ENCODE results near the gene ATF6. TPM values are rescaled to one million over a fixed set of nuclear protein-coding genes. Genes with fewer than 3 reads are reported as not detected.

Gene ATF6
- total and polyA plus RNA-seq, 9 of the 15 experiments (the other 6 are each of a cell fraction or from before 2014, with no cell fraction given) = 11.7 to 32.4 (median 20.4) TPM

GRCh38 chr1:161848676-161849075 lies 82.6 kb downstream of the ATF6 start (continued):
- TF ChIP-seq MLLT1 (IDR thresholded peaks at IDR 0.05) = no peak
- no peak for TF ChIP-seq ZMIZ1 (IDR thresholded peaks at IDR 0.05; ENCODE audit: low read depth in 2 of 2, low read length in 2 of 2)
- TF ChIP-seq, protein P1, sequence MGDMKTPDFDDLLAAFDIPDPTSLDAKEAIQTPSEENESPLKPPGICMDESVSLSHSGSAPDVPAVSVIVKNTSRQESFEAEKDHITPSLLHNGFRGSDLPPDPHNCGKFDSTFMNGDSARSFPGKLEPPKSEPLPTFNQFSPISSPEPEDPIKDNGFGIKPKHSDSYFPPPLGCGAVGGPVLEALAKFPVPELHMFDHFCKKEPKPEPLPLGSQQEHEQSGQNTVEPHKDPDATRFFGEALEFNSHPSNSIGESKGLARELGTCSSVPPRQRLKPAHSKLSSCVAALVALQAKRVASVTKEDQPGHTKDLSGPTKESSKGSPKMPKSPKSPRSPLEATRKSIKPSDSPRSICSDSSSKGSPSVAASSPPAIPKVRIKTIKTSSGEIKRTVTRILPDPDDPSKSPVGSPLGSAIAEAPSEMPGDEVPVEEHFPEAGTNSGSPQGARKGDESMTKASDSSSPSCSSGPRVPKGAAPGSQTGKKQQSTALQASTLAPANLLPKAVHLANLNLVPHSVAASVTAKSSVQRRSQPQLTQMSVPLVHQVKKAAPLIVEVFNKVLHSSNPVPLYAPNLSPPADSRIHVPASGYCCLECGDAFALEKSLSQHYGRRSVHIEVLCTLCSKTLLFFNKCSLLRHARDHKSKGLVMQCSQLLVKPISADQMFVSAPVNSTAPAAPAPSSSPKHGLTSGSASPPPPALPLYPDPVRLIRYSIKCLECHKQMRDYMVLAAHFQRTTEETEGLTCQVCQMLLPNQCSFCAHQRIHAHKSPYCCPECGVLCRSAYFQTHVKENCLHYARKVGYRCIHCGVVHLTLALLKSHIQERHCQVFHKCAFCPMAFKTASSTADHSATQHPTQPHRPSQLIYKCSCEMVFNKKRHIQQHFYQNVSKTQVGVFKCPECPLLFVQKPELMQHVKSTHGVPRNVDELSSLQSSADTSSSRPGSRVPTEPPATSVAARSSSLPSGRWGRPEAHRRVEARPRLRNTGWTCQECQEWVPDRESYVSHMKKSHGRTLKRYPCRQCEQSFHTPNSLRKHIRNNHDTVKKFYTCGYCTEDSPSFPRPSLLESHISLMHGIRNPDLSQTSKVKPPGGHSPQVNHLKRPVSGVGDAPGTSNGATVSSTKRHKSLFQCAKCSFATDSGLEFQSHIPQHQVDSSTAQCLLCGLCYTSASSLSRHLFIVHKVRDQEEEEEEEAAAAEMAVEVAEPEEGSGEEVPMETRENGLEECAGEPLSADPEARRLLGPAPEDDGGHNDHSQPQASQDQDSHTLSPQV (IDR thresholded peaks at IDR 0.05) = no peak
- TF ChIP-seq TAF9B (IDR thresholded peaks at IDR 0.05; ENCODE audit: partially characterized antibody) = no peak
- no peak for TF ChIP-seq CUX1 (CRISPR knock-in tag; IDR thresholded peaks at IDR 0.05)
- TF ChIP-seq PBX2 (CRISPR knock-in tag; IDR thresholded peaks at IDR 0.05; ENCODE audit: low read depth) = no peak
- TF ChIP-seq PBX2 (tag; conservative IDR thresholded peaks at IDR 0.05; ENCODE audit: low read depth) = no peak
